Measurements from ENCODE around the gene SPAM1.
A peak's percentile ranks its signal among the peaks of the same experiment; 100 is the strongest.
"Not testable (repeated sequence)": the region's sequence is repeated elsewhere in the genome, so short reads cannot be mapped to it uniquely, and the experiment has no call there.

Gene SPAM1

DNA sequence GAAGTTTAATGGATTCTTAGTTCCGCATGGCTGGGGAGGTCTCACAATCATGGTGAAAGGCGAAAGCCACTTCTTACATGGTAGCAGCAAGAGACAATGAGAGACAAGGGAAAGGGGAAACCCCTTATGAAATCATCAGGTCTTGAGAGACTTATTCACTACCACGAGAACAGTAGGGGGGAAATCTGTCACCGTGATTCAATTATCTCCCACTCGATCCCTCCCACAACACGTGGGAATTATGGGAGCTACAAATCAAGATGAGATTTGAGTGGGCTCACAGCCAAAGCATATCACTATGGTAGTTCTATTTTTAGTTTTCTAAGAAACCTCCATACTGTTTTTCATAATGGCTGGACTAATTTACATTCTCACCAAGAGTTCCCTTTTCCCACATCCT is 36.7 kb downstream of the SPAM1 start:
- peak; percentile 20 for DNase-seq

- DNase-seq = no peak
Observed at GRCh38 chr7:123966936-123967335, 41.9 kb downstream of the SPAM1 start.

- DNase-seq = no peak
Observed at GRCh38 chr7:123972045-123972444, 47.0 kb downstream of the SPAM1 start.

DNA sequence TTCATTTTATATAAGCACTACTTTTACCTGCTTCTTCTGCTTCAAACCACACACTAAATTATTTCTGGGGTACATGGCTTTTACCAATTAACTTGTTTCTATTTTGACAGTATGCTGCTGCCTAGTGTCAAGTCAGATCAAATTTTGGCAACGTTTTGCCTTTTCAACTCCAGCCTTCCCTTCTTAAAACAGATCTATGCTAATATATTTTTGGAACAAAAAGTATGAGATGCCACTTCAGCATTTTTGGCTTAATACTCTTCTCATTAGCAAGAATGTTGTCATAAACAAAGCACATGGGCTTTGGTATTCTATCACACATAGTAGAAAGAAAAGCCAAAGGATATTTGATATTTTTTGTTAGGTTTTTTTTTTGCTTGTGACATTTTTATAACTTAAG is 47.8 kb downstream of the SPAM1 start:
- DNase-seq = no peak

- no peak for DNase-seq
Observed at GRCh38 chr7:123974326-123974908, 49.4 kb downstream of the SPAM1 start.

- no peak for DNase-seq
Observed at GRCh38 chr7:123975084-123975483, 50.0 kb downstream of the SPAM1 start.

- DNase-seq = no peak
Observed at GRCh38 chr7:123977081-123977480, 52.0 kb downstream of the SPAM1 start.

- no peak for DNase-seq
Observed at GRCh38 chr7:123979876-123980275, 54.8 kb downstream of the SPAM1 start.

- no peak for DNase-seq
Observed at GRCh38 chr7:123987445-123987844, 62.4 kb downstream of the SPAM1 start.

GRCh38 chr7:123992913-123993518 is 68.0 kb downstream of the SPAM1 start:
- no peak for DNase-seq

GRCh38 chr7:123993996-123994395 is 69.0 kb downstream of the SPAM1 start:
- DNase-seq = no peak

DNA sequence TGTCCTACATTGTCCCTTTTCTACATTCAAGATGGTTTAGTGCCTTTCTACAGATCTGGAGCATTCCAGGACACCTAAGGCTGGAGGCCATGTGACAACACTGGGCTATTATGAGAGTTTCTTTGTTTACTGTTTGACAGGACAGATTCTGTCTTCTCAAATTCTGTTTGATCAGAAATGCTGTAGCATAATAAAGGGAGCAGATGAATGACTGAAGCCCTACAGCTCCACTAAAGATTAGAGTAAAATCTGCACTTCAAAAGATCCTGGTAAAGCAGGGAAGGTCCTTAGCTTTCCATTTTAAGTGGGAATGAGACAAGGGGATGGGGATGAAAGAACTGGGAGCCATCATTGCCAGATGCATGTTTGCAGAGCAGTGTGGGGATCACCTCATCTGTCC is 69.4 kb downstream of the SPAM1 start:
- DNase-seq = no peak

- no peak for DNase-seq
Observed at GRCh38 chr7:123995617-123996326, 70.7 kb downstream of the SPAM1 start.

- DNase-seq = no peak
Observed at GRCh38 chr7:123996327-123996625, 71.2 kb downstream of the SPAM1 start.

DNA sequence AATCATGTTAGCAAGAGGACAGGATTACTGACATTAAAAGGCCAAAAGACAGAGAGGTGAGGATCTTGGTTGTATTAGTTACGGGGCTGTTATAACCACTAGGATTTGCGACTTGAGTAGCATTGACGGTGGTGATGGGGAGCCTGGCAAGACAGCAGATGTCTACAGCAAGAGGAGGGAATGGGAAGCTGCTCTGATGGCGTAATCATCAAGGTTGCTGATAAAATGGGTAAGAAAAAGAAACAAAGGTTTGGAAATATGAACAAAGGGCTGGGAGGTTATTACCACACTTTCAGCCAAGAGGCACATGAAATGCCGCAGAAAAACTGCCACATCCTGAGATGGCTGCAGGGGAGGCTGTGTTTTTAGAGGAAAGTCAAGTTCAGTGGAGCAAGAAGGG is 73.9 kb downstream of the SPAM1 start:
- no peak for DNase-seq

DNA sequence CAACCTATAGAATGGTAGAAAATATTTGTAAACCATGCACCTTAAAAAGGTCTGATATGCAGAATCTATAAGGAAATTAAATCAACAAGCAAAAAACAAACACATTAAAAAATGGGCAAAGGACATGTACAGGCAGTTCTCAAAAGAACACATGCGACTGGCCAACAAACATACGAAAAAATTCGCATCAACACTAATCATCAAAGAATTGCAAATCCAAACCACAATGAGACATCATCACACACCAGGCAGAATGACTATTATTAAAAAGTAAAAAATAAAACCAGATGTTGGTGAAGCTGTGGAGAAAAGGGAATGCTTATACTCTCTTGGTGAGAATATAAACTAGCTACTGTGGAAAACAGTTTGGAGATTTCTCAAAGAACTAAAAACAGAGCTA is 74.7 kb downstream of the SPAM1 start:
- DNase-seq = no peak

GRCh38 chr7:124008296-124008695 is 83.3 kb downstream of the SPAM1 start:
- DNase-seq = not testable (repeated sequence)

GRCh38 chr7:124009321-124009720 is 84.3 kb downstream of the SPAM1 start:
- DNase-seq = no peak

Data from activated CD4-positive, alpha-beta T cell treated with anti-CD3 and anti-CD28 coated beads for 48 hours (primary cell).